Hepatocyte (in vitro differentiated cells): ENCODE data around the gene MAD2L2.

Experiments used
- EZH2 ChIP-seq: fragments of 200-600 bp; sonication (generic); IDR thresholded peaks from 2 replicates; pipeline ENCODE4 v1.6.1; 2016; ENCODE audit warnings: antibody characterized with exemption, mild to moderate bottlenecking, borderline replicate concordance
- EZH2phosphoT487 ChIP-seq: fragments of 200-600 bp; sonication (generic); IDR thresholded peaks from one replicate; pipeline ENCODE4 v1.6.1; 2018; ENCODE audit warnings: antibody characterized with exemption, mild to moderate bottlenecking, low read depth, moderate library complexity; ENCODE audit not compliant: unreplicated experiment, severe bottlenecking
- TF ChIP-seq, protein P1 (sequence below): fragments of 200-600 bp; sonication (generic); IDR thresholded peaks from 2 replicates; pipeline ENCODE4 v1.5.1; 2016; ENCODE audit warnings: antibody characterized with exemption, mild to moderate bottlenecking; ENCODE audit not compliant: poor library complexity

DNA sequence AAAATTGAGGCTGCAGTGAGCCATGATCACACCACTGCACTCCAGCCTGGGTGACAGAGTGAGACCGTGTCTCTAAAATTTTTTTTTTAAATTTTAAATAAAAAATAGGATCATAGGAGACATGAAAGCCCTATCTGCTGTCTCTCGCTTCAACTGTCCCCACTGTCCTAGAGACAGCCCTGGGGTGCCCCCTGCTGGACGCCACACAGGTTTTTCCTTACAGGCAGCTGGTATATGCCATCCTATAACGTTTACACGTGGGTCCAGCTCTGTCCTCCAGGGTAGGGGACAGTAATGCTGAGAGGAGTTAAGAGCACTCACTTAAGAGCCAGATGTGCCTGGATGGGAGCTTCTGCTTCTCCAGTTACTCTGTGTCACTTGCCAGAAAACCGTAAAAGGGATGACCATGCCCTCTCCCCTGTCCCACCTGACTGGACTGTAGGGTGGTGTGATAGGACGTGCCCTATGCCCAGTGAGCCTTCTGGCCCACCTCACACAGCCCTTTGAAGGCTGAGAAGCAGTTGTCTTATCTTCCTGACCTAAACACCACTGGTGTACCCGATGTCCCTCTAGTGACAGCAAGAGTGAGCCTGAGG is 35.2 kb downstream of the MAD2L2 start:
- TF ChIP-seq, protein P1, sequence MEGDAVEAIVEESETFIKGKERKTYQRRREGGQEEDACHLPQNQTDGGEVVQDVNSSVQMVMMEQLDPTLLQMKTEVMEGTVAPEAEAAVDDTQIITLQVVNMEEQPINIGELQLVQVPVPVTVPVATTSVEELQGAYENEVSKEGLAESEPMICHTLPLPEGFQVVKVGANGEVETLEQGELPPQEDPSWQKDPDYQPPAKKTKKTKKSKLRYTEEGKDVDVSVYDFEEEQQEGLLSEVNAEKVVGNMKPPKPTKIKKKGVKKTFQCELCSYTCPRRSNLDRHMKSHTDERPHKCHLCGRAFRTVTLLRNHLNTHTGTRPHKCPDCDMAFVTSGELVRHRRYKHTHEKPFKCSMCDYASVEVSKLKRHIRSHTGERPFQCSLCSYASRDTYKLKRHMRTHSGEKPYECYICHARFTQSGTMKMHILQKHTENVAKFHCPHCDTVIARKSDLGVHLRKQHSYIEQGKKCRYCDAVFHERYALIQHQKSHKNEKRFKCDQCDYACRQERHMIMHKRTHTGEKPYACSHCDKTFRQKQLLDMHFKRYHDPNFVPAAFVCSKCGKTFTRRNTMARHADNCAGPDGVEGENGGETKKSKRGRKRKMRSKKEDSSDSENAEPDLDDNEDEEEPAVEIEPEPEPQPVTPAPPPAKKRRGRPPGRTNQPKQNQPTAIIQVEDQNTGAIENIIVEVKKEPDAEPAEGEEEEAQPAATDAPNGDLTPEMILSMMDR: peak; percentile 68
- TF ChIP-seq EZH2phosphoT487 (no peak), EZH2 (no peak)
